Mammary epithelial cell (primary cell): Measurements from ENCODE around the gene JADE2.

Source experiments
- EZH2 ChIP-seq: IDR thresholded peaks from 2 replicates; pipeline ENCODE4 v1.6.1; 2012; ENCODE audit warnings: low read length, inconsistent platforms, borderline replicate concordance
- TF ChIP-seq, protein P1 (sequence below), 2 donors: IDR thresholded peaks in 1 of 2; conservative IDR thresholded peaks in 1 of 2; 2 replicates each; pipeline ENCODE4 v1.5.1; 2011 to 2012; ENCODE audit warnings: inconsistent platforms in 2 of 2, low read length in 2 of 2, mild to moderate bottlenecking in 2 of 2, control low read depth in 1 of 2, low read depth in 1 of 2; ENCODE audit not compliant: insufficient read depth in 1 of 2; ENCODE audit errors: extremely low read depth in 1 of 2

DNA sequence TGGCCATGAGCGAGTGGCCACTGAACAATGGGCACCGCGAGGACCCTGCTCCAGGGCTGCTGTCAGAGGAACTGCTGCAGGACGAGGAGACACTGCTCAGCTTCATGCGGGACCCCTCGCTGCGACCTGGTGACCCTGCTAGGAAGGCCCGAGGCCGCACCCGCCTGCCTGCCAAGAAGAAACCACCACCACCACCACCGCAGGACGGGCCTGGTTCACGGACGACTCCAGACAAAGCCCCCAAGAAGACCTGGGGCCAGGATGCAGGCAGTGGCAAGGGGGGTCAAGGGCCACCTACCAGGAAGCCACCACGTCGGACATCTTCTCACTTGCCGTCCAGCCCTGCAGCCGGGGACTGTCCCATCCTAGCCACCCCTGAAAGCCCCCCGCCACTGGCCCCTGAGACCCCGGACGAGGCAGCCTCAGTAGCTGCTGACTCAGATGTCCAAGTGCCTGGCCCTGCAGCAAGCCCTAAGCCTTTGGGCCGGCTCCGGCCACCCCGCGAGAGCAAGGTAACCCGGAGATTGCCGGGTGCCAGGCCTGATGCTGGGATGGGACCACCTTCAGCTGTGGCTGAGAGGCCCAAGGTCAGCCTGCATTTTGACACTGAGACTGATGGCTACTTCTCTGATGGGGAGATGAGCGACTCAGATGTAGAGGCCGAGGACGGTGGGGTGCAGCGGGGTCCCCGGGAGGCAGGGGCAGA lies 53.3 kb downstream of the JADE2 start:
- TF ChIP-seq EZH2 = no peak
- TF ChIP-seq, protein P1, sequence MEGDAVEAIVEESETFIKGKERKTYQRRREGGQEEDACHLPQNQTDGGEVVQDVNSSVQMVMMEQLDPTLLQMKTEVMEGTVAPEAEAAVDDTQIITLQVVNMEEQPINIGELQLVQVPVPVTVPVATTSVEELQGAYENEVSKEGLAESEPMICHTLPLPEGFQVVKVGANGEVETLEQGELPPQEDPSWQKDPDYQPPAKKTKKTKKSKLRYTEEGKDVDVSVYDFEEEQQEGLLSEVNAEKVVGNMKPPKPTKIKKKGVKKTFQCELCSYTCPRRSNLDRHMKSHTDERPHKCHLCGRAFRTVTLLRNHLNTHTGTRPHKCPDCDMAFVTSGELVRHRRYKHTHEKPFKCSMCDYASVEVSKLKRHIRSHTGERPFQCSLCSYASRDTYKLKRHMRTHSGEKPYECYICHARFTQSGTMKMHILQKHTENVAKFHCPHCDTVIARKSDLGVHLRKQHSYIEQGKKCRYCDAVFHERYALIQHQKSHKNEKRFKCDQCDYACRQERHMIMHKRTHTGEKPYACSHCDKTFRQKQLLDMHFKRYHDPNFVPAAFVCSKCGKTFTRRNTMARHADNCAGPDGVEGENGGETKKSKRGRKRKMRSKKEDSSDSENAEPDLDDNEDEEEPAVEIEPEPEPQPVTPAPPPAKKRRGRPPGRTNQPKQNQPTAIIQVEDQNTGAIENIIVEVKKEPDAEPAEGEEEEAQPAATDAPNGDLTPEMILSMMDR (conservative IDR thresholded peaks at IDR 0.05 in 1 of 2, IDR thresholded peaks at IDR 0.05 in 1 of 2; ENCODE audit: extremely low read depth in 1 of 2, insufficient read depth in 1 of 2, low read depth in 1 of 2, low read length in 2 of 2) = no peak
